ENCODE measurements around the gene ASCL4.

DNA sequence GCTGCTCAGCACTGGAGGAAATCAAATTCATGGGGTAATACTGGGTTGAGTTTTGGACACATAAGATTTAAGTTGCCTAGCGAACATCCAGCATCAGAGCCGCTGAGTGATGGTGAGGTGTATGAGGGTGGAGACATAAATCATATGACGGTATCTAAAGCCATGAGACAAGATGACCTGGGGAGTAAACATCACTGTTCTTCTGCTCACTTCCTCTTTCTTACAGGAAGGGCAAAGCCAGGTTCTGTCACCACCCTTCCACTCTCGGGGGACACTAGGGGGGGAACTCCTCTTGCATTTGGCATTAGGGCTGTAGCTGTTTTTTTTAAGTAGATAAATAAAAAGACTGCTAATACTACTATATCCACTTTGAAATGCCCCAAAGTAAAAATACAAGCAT is 37.6 kb upstream of the ASCL4 start:
- TF ChIP-seq CTCF (conservative IDR thresholded peaks at IDR 0.05 in 1 of 2, IDR thresholded peaks at IDR 0.05 in 1 of 2; ENCODE audit: low read depth in 1 of 2, low read length in 2 of 2) (no peak), EZH2 (IDR thresholded peaks at IDR 0.05; ENCODE audit: low read length, missing control alignments) (no peak)
